Large intestine (tissue), 3 donors: ENCODE results near the gene C1GALT1. TPM values are rescaled to one million over a fixed set of nuclear protein-coding genes. Genes with fewer than 3 reads are reported as not detected.
"Not testable (repeated sequence)": the region's sequence is repeated elsewhere in the genome, so short reads cannot be mapped to it uniquely, and the experiment has no call there.

Experiments
- DNase-seq, 2 donors: peaks; one replicate each; pipeline versions ENCODE4 v3.0.0 to v3.0.0-alpha.2; 2013
- H3K27ac ChIP-seq: one replicate; pipeline ENCODE4 v1.5.1; 2013; ENCODE audit warnings: low read length
- H3K27me3 ChIP-seq: 2 replicates; pipeline ENCODE4 v1.6.1; 2013; ENCODE audit warnings: low read length; ENCODE audit not compliant: control insufficient read depth, insufficient read depth
- H3K36me3 ChIP-seq: 2 replicates; pipeline ENCODE4 v1.6.1; 2013; ENCODE audit warnings: low read length; ENCODE audit not compliant: control insufficient read depth, insufficient read depth
- H3K4me1 ChIP-seq: one replicate; pipeline ENCODE4 v1.6.1; 2013; ENCODE audit warnings: low read length; ENCODE audit not compliant: control insufficient read depth, insufficient read depth
- H3K4me3 ChIP-seq: one replicate; pipeline ENCODE4 v1.5.1; 2013; ENCODE audit warnings: low read length
- H3K9me3 ChIP-seq: one replicate; pipeline ENCODE4 v1.6.1; 2013; ENCODE audit warnings: mild to moderate bottlenecking, low read depth, low read length, moderate library complexity; ENCODE audit not compliant: control insufficient read depth
- WGBS: methylation state at CpG from one replicate; pipeline ENCODE4 v1.1.5; 2013; ENCODE audit warnings: low lambda C conversion rate; ENCODE audit not compliant: insufficient coverage; 5-methylcytosine and 5-hydroxymethylcytosine counted together
- polyA plus RNA-seq: library from polyadenylated mRNA; unstranded; fragments of 120-200 nt; gene quantifications from one replicate; pipeline ENCODE4 v1.2.1, GENCODE V29; 2013

Gene C1GALT1
- polyA plus RNA-seq, 1 donor, result 54.7 TPM

- H3K36me3 ChIP-seq, H3K4me3 ChIP-seq, H3K4me1 ChIP-seq, H3K27ac ChIP-seq, DNase-seq, H3K9me3 ChIP-seq, H3K27me3 ChIP-seq: not testable (repeated sequence)
- 83% methylated on average over 2 of the region's 4 CpGs for WGBS
Measured at GRCh38 chr7:7192798-7193788, 10.7 kb downstream of the C1GALT1 start.

GRCh38 chr7:7199592-7199991 lies 17.2 kb downstream of the C1GALT1 start:
- H3K4me1 ChIP-seq, H3K27ac ChIP-seq, H3K27me3 ChIP-seq, DNase-seq, H3K36me3 ChIP-seq, H3K4me3 ChIP-seq: not testable (repeated sequence)
- WGBS, result no CpG with 5 or more reads among the region's 3 CpGs
- H3K9me3 ChIP-seq, result peaks cover 17% of the 10 kb centered on the region

DNA sequence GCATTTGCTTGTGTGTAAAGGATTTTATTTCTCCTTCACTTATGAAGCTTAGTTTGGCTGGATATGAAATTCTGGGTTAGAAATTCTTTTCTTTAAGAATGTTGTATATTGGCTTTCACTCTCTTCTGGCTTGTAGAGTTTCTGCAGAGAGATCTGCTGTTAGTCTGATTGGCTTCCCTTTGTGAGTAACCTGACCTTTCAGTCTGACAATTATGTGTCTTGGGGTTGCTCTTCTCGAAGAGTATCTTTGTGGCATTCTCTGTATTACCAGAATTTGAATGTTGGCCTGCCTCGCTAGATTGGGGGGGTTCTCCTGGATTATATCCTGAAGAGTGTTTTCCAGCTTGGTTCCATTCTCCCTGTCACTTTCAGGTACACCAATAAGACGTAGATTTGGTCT lies 17.9 kb downstream of the C1GALT1 start:
- not testable (repeated sequence) for H3K36me3 ChIP-seq, H3K4me1 ChIP-seq, H3K27me3 ChIP-seq, DNase-seq, H3K4me3 ChIP-seq, H3K27ac ChIP-seq
- H3K9me3 ChIP-seq, result peaks cover 19% of the 10 kb centered on the region
- WGBS, result 100% methylated on average over 1 of the region's 3 CpGs

GRCh38 chr7:7201578-7202374 lies 19.4 kb downstream of the C1GALT1 start:
- Histone ChIP-seq H3K27ac (no peak overlapping the region), H3K4me1 (no peaks in the 10 kb centered on the region), H3K27me3 (no peaks in the 10 kb centered on the region), H3K9me3 (peaks cover 23% of the 10 kb centered on the region), H3K36me3 (peaks cover 3% of the 10 kb centered on the region), H3K4me3 (no peak overlapping the region)
- no peak for DNase-seq
- WGBS, result no CpG with 5 or more reads among the region's 15 CpGs

DNA sequence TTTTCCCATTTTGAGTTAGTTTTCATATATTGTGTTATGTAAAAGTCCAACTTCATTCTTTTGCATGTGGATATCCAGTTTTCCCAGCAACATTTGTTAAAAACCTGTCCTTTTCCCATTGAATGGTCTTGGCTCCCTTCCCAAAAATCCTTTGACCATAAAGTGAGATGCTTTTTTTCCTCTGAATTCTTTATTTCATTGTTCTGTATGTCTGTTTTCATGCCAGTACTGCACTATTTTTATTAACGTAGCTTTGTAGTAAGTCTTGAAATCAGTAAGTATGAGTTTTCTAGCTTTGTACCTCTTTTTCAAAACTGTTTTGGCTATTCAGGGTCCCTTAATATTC lies 20.0 kb downstream of the C1GALT1 start:
- Histone ChIP-seq H3K4me1 (no peaks in the 10 kb centered on the region), H3K27me3 (no peaks in the 10 kb centered on the region), H3K9me3 (peaks cover 28% of the 10 kb centered on the region), H3K36me3 (peaks cover 3% of the 10 kb centered on the region), H3K4me3 (no peak overlapping the region), H3K27ac (no peak overlapping the region)
- 67% methylated on average over 1 of the region's 1 CpG for WGBS
- no peak for DNase-seq

GRCh38 chr7:7203813-7204575 lies 21.6 kb downstream of the C1GALT1 start:
- peaks cover 28% of the 10 kb centered on the region for H3K9me3 ChIP-seq
- H3K27ac ChIP-seq, result no peak overlapping the region
- 100% methylated on average over 1 of the region's 1 CpG for WGBS

GRCh38 chr7:7207876-7208275 lies 25.5 kb downstream of the C1GALT1 start:
- H3K36me3 ChIP-seq, result peaks cover 13% of the 10 kb centered on the region
- WGBS, result 92% methylated on average over 2 of the region's 4 CpGs
- no peak for DNase-seq
- no peak overlapping the region for H3K27ac ChIP-seq
- H3K4me1 ChIP-seq, result no peaks in the 10 kb centered on the region
- H3K4me3 ChIP-seq, result no peak overlapping the region
- H3K9me3 ChIP-seq, result peaks cover 28% of the 10 kb centered on the region
- H3K27me3 ChIP-seq, result no peaks in the 10 kb centered on the region

More at GRCh38 chr7:7203813-7204575, 21.6 kb downstream of the C1GALT1 start:
- H3K4me1 ChIP-seq, result no peaks in the 10 kb centered on the region
- peaks cover 3% of the 10 kb centered on the region for H3K36me3 ChIP-seq
- no peaks in the 10 kb centered on the region for H3K27me3 ChIP-seq
- DNase-seq, result no peak
- H3K4me3 ChIP-seq, result no peak overlapping the region

DNA sequence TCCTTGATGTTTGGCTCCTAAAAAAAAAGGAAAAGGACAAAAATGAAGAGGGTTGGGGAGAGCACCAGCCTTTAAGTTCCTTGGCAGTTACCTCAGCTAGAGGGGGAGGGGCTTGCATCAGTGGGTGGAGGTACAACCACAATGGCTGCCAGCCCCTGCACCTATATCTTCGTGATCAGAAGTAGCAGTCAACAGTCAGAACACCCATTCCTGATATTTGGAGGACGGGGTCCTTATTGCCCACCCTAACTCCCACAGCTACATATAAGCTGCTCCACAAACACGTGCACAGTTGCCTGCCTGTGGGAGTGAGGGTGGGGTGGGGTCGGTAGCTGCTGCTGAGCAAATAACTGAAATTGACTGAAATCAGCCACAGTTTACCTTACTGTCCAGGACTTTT lies 26.2 kb downstream of the C1GALT1 start:
- peaks cover 25% of the 10 kb centered on the region for H3K9me3 ChIP-seq
- no peak for DNase-seq
- peaks cover 13% of the 10 kb centered on the region for H3K36me3 ChIP-seq
- no peak overlapping the region for H3K4me3 ChIP-seq
- H3K27me3 ChIP-seq, result no peaks in the 10 kb centered on the region
- WGBS, result no CpG with 5 or more reads among the region's 4 CpGs
- no peak overlapping the region for H3K27ac ChIP-seq
- H3K4me1 ChIP-seq, result no peaks in the 10 kb centered on the region

DNA sequence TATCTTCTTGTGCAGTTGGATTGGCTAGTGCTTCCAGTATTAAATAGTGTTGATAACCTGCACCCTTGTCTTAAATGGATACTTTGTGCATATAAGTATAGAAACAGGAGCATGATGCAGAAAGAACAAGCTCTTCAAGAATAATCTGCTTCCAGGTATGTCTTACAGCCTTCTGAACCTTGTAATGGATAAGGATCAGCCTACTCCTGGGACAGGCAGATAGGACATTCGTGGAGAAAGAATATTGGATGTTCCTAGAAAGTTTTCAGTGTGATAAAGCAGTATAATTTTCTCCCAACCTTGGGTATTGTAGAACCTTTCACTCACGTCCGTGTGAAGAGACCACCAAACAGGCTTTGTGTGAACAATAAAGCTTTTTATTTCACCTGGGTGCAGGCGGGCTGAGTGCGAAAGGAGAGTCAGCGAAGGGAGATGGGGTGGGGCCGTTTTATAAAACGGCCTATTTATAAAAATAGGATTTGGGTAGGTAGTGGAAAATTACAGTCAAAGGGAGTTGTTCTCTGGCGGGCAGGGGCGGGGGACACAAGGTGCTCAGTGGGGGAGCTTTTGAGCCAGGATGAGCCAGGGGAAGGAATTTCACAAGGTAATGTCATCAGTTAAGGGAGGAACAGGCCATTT lies 27.2 kb downstream of the C1GALT1 start:
- Histone ChIP-seq H3K4me3 (no peak overlapping the region), H3K4me1 (no peaks in the 10 kb centered on the region), H3K27me3 (no peaks in the 10 kb centered on the region), H3K27ac (no peak overlapping the region), H3K36me3 (peaks cover 18% of the 10 kb centered on the region), H3K9me3 (peaks cover 17% of the 10 kb centered on the region)
- 100% methylated on average over 1 of the region's 10 CpGs for WGBS
- DNase-seq, result no peak
